ENCODE results near the gene TMEM79.
A peak's percentile ranks its signal among the peaks of the same experiment; 100 is the strongest.

TMEM79 gene

GRCh38 chr1:156284112-156284511 is at the start of gene TMEM79:
Gene TMEM79 (plus strand): TSS chr1:156284325. CDS start chr1:156285227, 902 bp downstream.
- Histone ChIP-seq H3K4me2 (ENCODE audit: low read length) (peak within 1 kb of the TSS; percentile 94), H4K20me1 (ENCODE audit: insufficient read depth, low read length) (peaks cover 5% of the 10 kb centered on the region), H3K4me3 (ENCODE audit: low read length) (peak within 1 kb of the TSS; percentile 88), H3K4me1 (ENCODE audit: low read length) (peaks cover 19% of the 10 kb centered on the region), H2AFZ (ENCODE audit: low read depth, low read length) (peak within 1 kb of the TSS; percentile 87), H3K36me3 (replicated peaks; ENCODE audit: low read depth, low read length) (peaks cover 16% of the 10 kb centered on the region), H3K79me2 (ENCODE audit: low read length) (peaks cover 48% of the 10 kb centered on the region), H3K27me3 (ENCODE audit: low read depth, low read length) (no peaks in the 10 kb centered on the region), H3K9me3 (ENCODE audit: insufficient read depth, low read length) (no peaks in the 10 kb centered on the region), H3K27ac (ENCODE audit: low read length) (peak within 1 kb of the TSS; percentile 26), H3K9ac (ENCODE audit: low read length) (peak within 1 kb of the TSS; percentile 94)
- no peak for TF ChIP-seq CTCF (IDR thresholded peaks at IDR 0.05; ENCODE audit: low read depth, low read length)
- no peak for TF ChIP-seq EZH2phosphoT487 (IDR thresholded peaks at IDR 0.05; ENCODE audit: low read depth)

GRCh38 chr1:156236164-156236563 is 48.0 kb upstream of the TMEM79 start:
- H3K79me2 ChIP-seq (ENCODE audit: low read length) = no peaks in the 10 kb centered on the region
- no peak overlapping the region for H3K4me3 ChIP-seq (ENCODE audit: low read length)
- H3K4me1 ChIP-seq (ENCODE audit: low read length) = no peaks in the 10 kb centered on the region
- no peak for TF ChIP-seq CTCF (IDR thresholded peaks at IDR 0.05; ENCODE audit: low read depth, low read length)
- TF ChIP-seq EZH2phosphoT487 (IDR thresholded peaks at IDR 0.05; ENCODE audit: low read depth) = no peak
- peaks cover 14% of the 10 kb centered on the region for H3K36me3 ChIP-seq (replicated peaks; ENCODE audit: low read depth, low read length)
- H3K27ac ChIP-seq (ENCODE audit: low read length) = no peak overlapping the region
- no peaks in the 10 kb centered on the region for H3K27me3 ChIP-seq (ENCODE audit: low read depth, low read length)
- peaks cover 4% of the 10 kb centered on the region; the same call in 1 of the 2 replicates for H4K20me1 ChIP-seq (ENCODE audit: insufficient read depth, low read length)
- no peak overlapping the region for H3K9ac ChIP-seq (ENCODE audit: low read length)
- H3K4me2 ChIP-seq (ENCODE audit: low read length) = no peak overlapping the region
- no peak overlapping the region for H2AFZ ChIP-seq (ENCODE audit: low read depth, low read length)
- H3K9me3 ChIP-seq (ENCODE audit: insufficient read depth, low read length) = no peaks in the 10 kb centered on the region

- no peak for TF ChIP-seq CTCF (IDR thresholded peaks at IDR 0.05; ENCODE audit: low read depth, low read length)
- TF ChIP-seq EZH2phosphoT487 (IDR thresholded peaks at IDR 0.05; ENCODE audit: low read depth) = no peak
- Histone ChIP-seq H3K36me3 (replicated peaks; ENCODE audit: low read depth, low read length) (peaks cover 14% of the 10 kb centered on the region), H3K9me3 (ENCODE audit: insufficient read depth, low read length) (no peaks in the 10 kb centered on the region), H2AFZ (ENCODE audit: low read depth, low read length) (no peak overlapping the region), H3K4me1 (ENCODE audit: low read length) (no peaks in the 10 kb centered on the region), H3K4me3 (ENCODE audit: low read length) (no peak overlapping the region), H4K20me1 (ENCODE audit: insufficient read depth, low read length) (no peaks in the 10 kb centered on the region), H3K27ac (ENCODE audit: low read length) (no peak overlapping the region), H3K27me3 (ENCODE audit: low read depth, low read length) (no peaks in the 10 kb centered on the region), H3K4me2 (ENCODE audit: low read length) (no peak overlapping the region), H3K9ac (ENCODE audit: low read length) (no peak overlapping the region), H3K79me2 (ENCODE audit: low read length) (no peaks in the 10 kb centered on the region)
Measured at GRCh38 chr1:156238248-156238647, 45.9 kb upstream of the TMEM79 start.

GRCh38 chr1:156241311-156241811 is 42.8 kb upstream of the TMEM79 start:
- Histone ChIP-seq H3K27me3 (ENCODE audit: low read depth, low read length) (no peaks in the 10 kb centered on the region), H3K36me3 (replicated peaks; ENCODE audit: low read depth, low read length) (peaks cover 7% of the 10 kb centered on the region), H3K4me3 (ENCODE audit: low read length) (no peak overlapping the region), H2AFZ (ENCODE audit: low read depth, low read length) (no peak overlapping the region), H3K4me2 (ENCODE audit: low read length) (no peak overlapping the region), H3K79me2 (ENCODE audit: low read length) (no peaks in the 10 kb centered on the region), H3K27ac (ENCODE audit: low read length) (no peak overlapping the region), H3K9ac (ENCODE audit: low read length) (no peak overlapping the region), H3K4me1 (ENCODE audit: low read length) (no peaks in the 10 kb centered on the region), H3K9me3 (ENCODE audit: insufficient read depth, low read length) (no peaks in the 10 kb centered on the region), H4K20me1 (ENCODE audit: insufficient read depth, low read length) (no peaks in the 10 kb centered on the region)
- no peak for TF ChIP-seq CTCF (IDR thresholded peaks at IDR 0.05; ENCODE audit: low read depth, low read length)
- no peak for TF ChIP-seq EZH2phosphoT487 (IDR thresholded peaks at IDR 0.05; ENCODE audit: low read depth)

All from OCI-LY3 (cell line).